B cell (primary cell): Measurements from ENCODE around the gene KARS1. TPM values are rescaled to one million over a fixed set of nuclear protein-coding genes. Genes with fewer than 3 reads are reported as not detected.

ENCODE experiments used
- ATAC-seq: fragments of 200-7000 bp; cut with Tn5 transposase; one replicate; pipeline ENCODE4 v1.10.0; 2021; ENCODE audit warnings: low read depth, mild to moderate bottlenecking, moderate number of reproducible peaks, moderate library complexity
- CTCF ChIA-PET: fragments of 350-600 bp; sonication (Branson Sonifier 250); formaldehyde crosslinking; loops from one replicate; lab custom pipeline; 2021; ENCODE audit warnings: antibody characterized with exemption, inconsistent platforms; lab: Charles Lee
- POLR2A ChIA-PET: fragments of 350-600 bp; sonication (Branson Sonifier 250); formaldehyde crosslinking; loops from one replicate; lab custom pipeline; 2021; ENCODE audit warnings: antibody characterized with exemption; lab: Charles Lee
- DNase-seq: peaks from one replicate; pipeline ENCODE4 v3.0.0; 2013
- H2AFZ ChIP-seq: 2 replicates; pipeline ENCODE4 v1.6.1; 2012; ENCODE audit warnings: mild to moderate bottlenecking, low read depth, low read length; ENCODE audit not compliant: insufficient read depth, poor library complexity, severe bottlenecking
- H3K27ac ChIP-seq, 2 donors: 1 replicate in 1 of 2; 2 replicates in 1 of 2; pipeline ENCODE4 v1.5.1; 2012 to 2013; ENCODE audit warnings: low read length in 2 of 2, mild to moderate bottlenecking in 2 of 2, moderate library complexity in 1 of 2
- H3K27me3 ChIP-seq, 4 experiments: fragments of 200-600 bp in 1 of 4; sonication (generic) in 1 of 4; replicated peaks in 1 of 4; 1 replicate in 2 of 4; 2 replicates in 2 of 4; pipeline versions ENCODE4 v1.6.1 to v1.7.0; 2013 to 2016; ENCODE audit warnings: low read length in 3 of 4, mild to moderate bottlenecking in 2 of 4, mixed read lengths in 1 of 4, moderate library complexity in 1 of 4; ENCODE audit not compliant: insufficient read depth in 4 of 4, control insufficient read depth in 3 of 4; ENCODE audit errors: control extremely low read depth in 1 of 4
- H3K36me3 ChIP-seq, 2 experiments: replicated peaks in 1 of 2; 1 replicate in 1 of 2; 2 replicates in 1 of 2; pipeline versions ENCODE4 v1.6.1 to v1.7.1; 2013; ENCODE audit warnings: low read length in 1 of 2; ENCODE audit not compliant: insufficient read depth in 2 of 2, control insufficient read depth in 1 of 2; ENCODE audit errors: control extremely low read depth in 1 of 2, extremely low read depth in 1 of 2
- H3K4me1 ChIP-seq, 2 donors: fragments of 200-600 bp in 1 of 2; sonication (generic) in 1 of 2; 1 replicate in 1 of 2; 2 replicates in 1 of 2; pipeline versions ENCODE4 v1.5.1 to v1.6.1; 2013 to 2017; ENCODE audit warnings: low read length in 2 of 2; ENCODE audit not compliant: control insufficient read depth in 2 of 2, insufficient read depth in 2 of 2
- H3K4me2 ChIP-seq: replicated peaks from 2 replicates; pipeline ENCODE3; 2012; ENCODE audit warnings: mild to moderate bottlenecking, low read depth, low read length; ENCODE audit not compliant: poor library complexity, severe bottlenecking
- H3K4me3 ChIP-seq, 5 experiments: fragments of 200-600 bp in 1 of 5; sonication (generic) in 1 of 5; 1 replicate in 3 of 5; 2 replicates in 2 of 5; pipeline versions ENCODE4 v1.5.1 to v1.7.0; 2011 to 2016; ENCODE audit warnings: low read length in 4 of 5, mild to moderate bottlenecking in 4 of 5, low read depth in 2 of 5, control low read depth in 1 of 5, moderate library complexity in 1 of 5; ENCODE audit not compliant: insufficient read depth in 1 of 5; ENCODE audit errors: control extremely low read depth in 1 of 5, extremely low read depth in 1 of 5
- H3K79me2 ChIP-seq: fragments of 200-600 bp; sonication (generic); one replicate; pipeline ENCODE4 v1.6.0; 2016; ENCODE audit warnings: low read length; ENCODE audit not compliant: control insufficient read depth, insufficient read depth
- H3K9ac ChIP-seq: fragments of 200-600 bp; sonication (generic); 2 replicates; pipeline ENCODE4 v1.6.1; 2017; ENCODE audit warnings: mild to moderate bottlenecking, low read length, moderate library complexity
- H3K9me3 ChIP-seq, 3 donors: one replicate each; pipeline versions ENCODE4 v1.6.1 to v1.7.1; 2013; ENCODE audit warnings: low read length in 2 of 3; ENCODE audit not compliant: control insufficient read depth in 2 of 3, insufficient read depth in 1 of 3; ENCODE audit errors: control extremely low read depth in 1 of 3
- H4K20me1 ChIP-seq: 2 replicates; pipeline ENCODE4 v1.6.0; 2012; ENCODE audit warnings: mild to moderate bottlenecking, low read length; ENCODE audit not compliant: insufficient read depth, control insufficient read depth, poor library complexity, severe bottlenecking
- H3K27ac Mint-ChIP-seq: one replicate; pipeline ENCODE4 v1.8.0; 2021; ENCODE audit warnings: mixed read lengths
- H3K27me3 Mint-ChIP-seq: one replicate; pipeline ENCODE4 v1.8.0; 2021; ENCODE audit warnings: mixed read lengths
- H3K4me1 Mint-ChIP-seq: one replicate; pipeline ENCODE4 v1.8.0; 2021; ENCODE audit warnings: mixed read lengths
- H3K4me3 Mint-ChIP-seq: one replicate; pipeline ENCODE4 v1.8.0; 2021; ENCODE audit warnings: mixed read lengths
- H3K9me3 Mint-ChIP-seq: one replicate; pipeline ENCODE4 v1.8.0; 2022; ENCODE audit warnings: mixed read lengths; ENCODE audit not compliant: insufficient read depth
- CTCF ChIP-seq: fragments of 200-600 bp; IDR thresholded peaks from one replicate; pipeline ENCODE4 v1.8.0; 2022; ENCODE audit warnings: antibody characterized with exemption, mild to moderate bottlenecking
- EZH2 ChIP-seq: IDR thresholded peaks from 2 replicates; pipeline ENCODE4 v1.6.1; 2012; ENCODE audit warnings: borderline replicate concordance, low read depth, mild to moderate bottlenecking, moderate library complexity, low read length; ENCODE audit not compliant: insufficient read depth, poor library complexity, severe bottlenecking
- WGBS: methylation state at CpG from one replicate; pipeline ENCODE4 v1.1.5; 2013; ENCODE audit warnings: missing lambda C conversion rate; ENCODE audit not compliant: insufficient coverage; 5-methylcytosine and 5-hydroxymethylcytosine counted together
- intact Hi-C: fragments of 100-400 bp; cut with micrococcal nuclease; formaldehyde crosslinking; loops from one replicate; pipeline ENCODE4 v1.10.0; 2022
- polyA plus RNA-seq: library from polyadenylated mRNA; depleted of rRNA; stranded (reverse); fragments of >200 nt; gene quantifications from 2 replicates; pipeline ENCODE4 v1.2.3, GENCODE V29; 2012
- total RNA-seq, 2 donors: library from RNA; stranded (reverse); fragments of 120-200 nt in 1 of 2; gene quantifications; 1 replicate in 1 of 2; 2 replicates in 1 of 2; pipeline versions ENCODE4 v1.2.3 to v1.2.4, GENCODE V29; 2013 to 2022

The KARS1 gene
- total and polyA plus RNA-seq, 2 donors (not counting 1 experiment from before 2014, with no cell fraction given): 70.7 to 114 TPM

GRCh38 chr16:75626806-75627205, 20.7 kb downstream of the KARS1 start:
- TF ChIP-seq EZH2 (no peak), CTCF (no peak)
- H4K20me1 ChIP-seq: no peaks in the 10 kb centered on the region
- H3K27ac ChIP-seq: no peak overlapping the region
- H3K4me1 Mint-ChIP-seq: peaks cover 14% of the 10 kb centered on the region
- peaks cover 4% of the 10 kb centered on the region for H3K79me2 ChIP-seq
- no peak overlapping the region for H3K4me3 ChIP-seq
- ATAC-seq (no peak), DNase-seq (no peak)
- no peak overlapping the region for H3K27ac Mint-ChIP-seq
- CTCF ChIA-PET: no interaction called here
- 98% methylated on average over 4 of the region's 4 CpGs for WGBS
- no peak overlapping the region for H2AFZ ChIP-seq
- H3K9me3 ChIP-seq: no peaks in the 10 kb centered on the region
- intact Hi-C loops: no loop called here
- no peaks in the 10 kb centered on the region for H3K27me3 Mint-ChIP-seq
- H3K36me3 ChIP-seq: peaks cover 1 to 57% of the 10 kb centered on the region in 2 experiments
- peaks cover 7 to 13% of the 10 kb centered on the region in 2 donors for H3K4me1 ChIP-seq
- H3K27me3 ChIP-seq: no peaks in the 10 kb centered on the region
- POLR2A ChIA-PET: interaction anchor here (0.6 kb wide), 1 partner anchor 492 kb away, joined by 3 read pairs; no protein-coding TSS in a partner anchor
- H3K9ac ChIP-seq: no peak overlapping the region
- no peak overlapping the region for H3K4me2 ChIP-seq
- no peak overlapping the region for H3K4me3 Mint-ChIP-seq
- H3K9me3 Mint-ChIP-seq: no peaks in the 10 kb centered on the region

- CTCF ChIA-PET: no interaction called here
- Histone ChIP-seq H2AFZ (no peak overlapping the region), H3K36me3 (peaks cover 2 to 44% of the 10 kb centered on the region in 2 experiments), H3K9ac (no peak overlapping the region), H4K20me1 (no peaks in the 10 kb centered on the region), H3K27ac (no peak overlapping the region), H3K4me3 (no peak overlapping the region), H3K4me2 (no peak overlapping the region), H3K27me3 (no peaks in the 10 kb centered on the region), H3K9me3 (no peaks in the 10 kb centered on the region), H3K79me2 (peaks cover 14% of the 10 kb centered on the region), H3K4me1 (peaks cover 12 to 27% of the 10 kb centered on the region in 2 donors)
- TF ChIP-seq EZH2 (no peak), CTCF (no peak)
- POLR2A ChIA-PET: no interaction called here
- Mint-ChIP-seq H3K27me3 (no peaks in the 10 kb centered on the region), H3K4me1 (peaks cover 27% of the 10 kb centered on the region), H3K9me3 (no peaks in the 10 kb centered on the region), H3K27ac (no peak overlapping the region), H3K4me3 (peak overlapping the region; percentile 52)
- no peak for ATAC-seq
- no peak for DNase-seq
- intact Hi-C loops: no loop called here
- WGBS: 80% methylated on average over 3 of the region's 4 CpGs
These were observed 22.5 kb downstream of the KARS1 start for GRCh38 chr16:75624921-75625334.
